ENCODE results near the gene SNRNP40. TPM values are rescaled to one million over a fixed set of nuclear protein-coding genes. Genes with fewer than 3 reads are reported as not detected.

SNRNP40 gene
- polyA plus RNA-seq, 1 of the 3 experiments (the other 2 are of a cell fraction), result 46.7 TPM

- Histone ChIP-seq H2AFZ (ENCODE audit: low read depth) (no peak overlapping the region), H3K4me1 (ENCODE audit: control insufficient read depth in 1 of 2, insufficient read depth in 2 of 2, low read depth in 1 of 2, low read length in 1 of 2) (peaks cover 0 to 36% of the 10 kb centered on the region in 2 experiments; a peak in 2 of 4 replicates), H3K27ac (ENCODE audit: low read depth in 2 of 2, low read length in 1 of 2) (peak overlapping the region in 1 of 2 experiments; percentile 82; a peak in 2 of 4 replicates), H3K4me3 (ENCODE audit: low read depth in 2 of 2, low read length in 1 of 2) (no peak overlapping the region), H3K4me2 (no peak overlapping the region), H3K9ac (no peak overlapping the region), H3K9me2 (no peaks in the 10 kb centered on the region), H3K27me3 (ENCODE audit: insufficient read depth) (no peaks in the 10 kb centered on the region), H3F3A (replicated peaks; ENCODE audit: insufficient read depth) (no peaks in the 10 kb centered on the region), H3K36me3 (replicated peaks in 1 of 2; ENCODE audit: control insufficient read depth in 1 of 2, insufficient read depth in 2 of 2, low read length in 1 of 2) (no peaks in the 10 kb centered on the region), H3K9me3 (no peaks in the 10 kb centered on the region), H3K79me2 (ENCODE audit: insufficient read depth) (no peaks in the 10 kb centered on the region), H4K20me1 (ENCODE audit: insufficient read depth) (no peaks in the 10 kb centered on the region)
- ChIA-PET POLR2A (interaction anchor here (0.6 kb wide), 1 partner anchor 12 kb away, joined by 3 read pairs; no protein-coding TSS in a partner anchor), CTCF (interaction anchor here (0.7 to 4.6 kb wide), 3 partner anchors 17 to 31 kb away, joined by 3 to 49 read pairs (median 4); no protein-coding TSS in a partner anchor)
- peak; percentile 55 for DNase-seq
- TF ChIP-seq RFX5 (IDR thresholded peaks at IDR 0.05; ENCODE audit: low read length) (peak; percentile 96), YY1 (IDR thresholded peaks at IDR 0.05; ENCODE audit: low read depth) (no peak)
- TF ChIP-seq, protein P1, sequence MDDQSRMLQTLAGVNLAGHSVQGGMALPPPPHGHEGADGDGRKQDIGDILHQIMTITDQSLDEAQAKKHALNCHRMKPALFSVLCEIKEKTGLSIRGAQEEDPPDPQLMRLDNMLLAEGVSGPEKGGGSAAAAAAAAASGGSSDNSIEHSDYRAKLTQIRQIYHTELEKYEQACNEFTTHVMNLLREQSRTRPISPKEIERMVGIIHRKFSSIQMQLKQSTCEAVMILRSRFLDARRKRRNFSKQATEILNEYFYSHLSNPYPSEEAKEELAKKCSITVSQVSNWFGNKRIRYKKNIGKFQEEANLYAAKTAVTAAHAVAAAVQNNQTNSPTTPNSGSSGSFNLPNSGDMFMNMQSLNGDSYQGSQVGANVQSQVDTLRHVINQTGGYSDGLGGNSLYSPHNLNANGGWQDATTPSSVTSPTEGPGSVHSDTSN (IDR thresholded peaks at IDR 0.05), result no peak
- WGBS (ENCODE audit: low lambda C conversion rate), result 48% methylated on average over 11 of the region's 11 CpGs
Measured at GRCh38 chr1:31215065-31215570, 81.5 kb downstream of the SNRNP40 start.

GRCh38 chr1:31214316-31215064 lies 82.1 kb downstream of the SNRNP40 start:
- no peaks in the 10 kb centered on the region for H3K9me3 ChIP-seq
- H3K27ac ChIP-seq (ENCODE audit: low read depth in 2 of 2, low read length in 1 of 2), result peak overlapping the region in 1 of 2 experiments; percentile 82; a peak in 2 of 4 replicates
- H3K4me3 ChIP-seq (ENCODE audit: low read depth in 2 of 2, low read length in 1 of 2), result no peak overlapping the region
- 64% methylated on average over 12 of the region's 12 CpGs for WGBS (ENCODE audit: low lambda C conversion rate)
- no peak for DNase-seq
- ChIA-PET CTCF (interaction anchor here (0.7 to 4.6 kb wide), 6 partner anchors 13 to 33 kb away, joined by 3 to 49 read pairs (median 5); no protein-coding TSS in a partner anchor), POLR2A (interaction anchor here (0.8 kb wide), 1 partner anchor 42 kb away, joined by 3 read pairs; no protein-coding TSS in a partner anchor)
- no peak overlapping the region for H3K9ac ChIP-seq
- no peaks in the 10 kb centered on the region for H3K79me2 ChIP-seq (ENCODE audit: insufficient read depth)
- H2AFZ ChIP-seq (ENCODE audit: low read depth), result no peak overlapping the region
- peaks cover 0 to 35% of the 10 kb centered on the region in 2 experiments; a peak in 2 of 4 replicates for H3K4me1 ChIP-seq (ENCODE audit: control insufficient read depth in 1 of 2, insufficient read depth in 2 of 2, low read depth in 1 of 2, low read length in 1 of 2)
- no peaks in the 10 kb centered on the region for H3F3A ChIP-seq (replicated peaks; ENCODE audit: insufficient read depth)
- no peak overlapping the region for H3K4me2 ChIP-seq
- H3K9me2 ChIP-seq, result no peaks in the 10 kb centered on the region
- no peaks in the 10 kb centered on the region for H4K20me1 ChIP-seq (ENCODE audit: insufficient read depth)
- TF ChIP-seq NRF1 (IDR thresholded peaks at IDR 0.05; ENCODE audit: low read depth, low read length), result no peak
- TF ChIP-seq, protein P2, sequence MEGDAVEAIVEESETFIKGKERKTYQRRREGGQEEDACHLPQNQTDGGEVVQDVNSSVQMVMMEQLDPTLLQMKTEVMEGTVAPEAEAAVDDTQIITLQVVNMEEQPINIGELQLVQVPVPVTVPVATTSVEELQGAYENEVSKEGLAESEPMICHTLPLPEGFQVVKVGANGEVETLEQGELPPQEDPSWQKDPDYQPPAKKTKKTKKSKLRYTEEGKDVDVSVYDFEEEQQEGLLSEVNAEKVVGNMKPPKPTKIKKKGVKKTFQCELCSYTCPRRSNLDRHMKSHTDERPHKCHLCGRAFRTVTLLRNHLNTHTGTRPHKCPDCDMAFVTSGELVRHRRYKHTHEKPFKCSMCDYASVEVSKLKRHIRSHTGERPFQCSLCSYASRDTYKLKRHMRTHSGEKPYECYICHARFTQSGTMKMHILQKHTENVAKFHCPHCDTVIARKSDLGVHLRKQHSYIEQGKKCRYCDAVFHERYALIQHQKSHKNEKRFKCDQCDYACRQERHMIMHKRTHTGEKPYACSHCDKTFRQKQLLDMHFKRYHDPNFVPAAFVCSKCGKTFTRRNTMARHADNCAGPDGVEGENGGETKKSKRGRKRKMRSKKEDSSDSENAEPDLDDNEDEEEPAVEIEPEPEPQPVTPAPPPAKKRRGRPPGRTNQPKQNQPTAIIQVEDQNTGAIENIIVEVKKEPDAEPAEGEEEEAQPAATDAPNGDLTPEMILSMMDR (IDR thresholded peaks at IDR 0.05), result 0 out of 2 replicates have a peak, but pooled peaks have one; percentile 14
- no peaks in the 10 kb centered on the region for H3K27me3 ChIP-seq (ENCODE audit: insufficient read depth)
- no peaks in the 10 kb centered on the region for H3K36me3 ChIP-seq (replicated peaks in 1 of 2; ENCODE audit: control insufficient read depth in 1 of 2, insufficient read depth in 2 of 2, low read length in 1 of 2)

Other genes starting within 250 kb of the SNRNP40 start
- gene PUM1, start 231.1 kb downstream of the SNRNP40 start, polyA plus RNA-seq (2012; rRNA removed), result 51.0 and 66.7 TPM in 2 replicates
- gene NKAIN1, start 56.9 kb downstream of the SNRNP40 start, polyA plus RNA-seq (2012; rRNA removed), result 0.54 and 0.96 TPM in 2 replicates
- gene ZCCHC17, start 244 bp upstream of the SNRNP40 start, polyA plus RNA-seq (2012; rRNA removed), result 25.8 and 33.8 TPM in 2 replicates
- gene FABP3, start 76.3 kb upstream of the SNRNP40 start, polyA plus RNA-seq (2012; rRNA removed), result 0.08 TPM in 1 of 2 replicates, not detected in the other
- gene SERINC2, start 116.4 kb upstream of the SNRNP40 start, polyA plus RNA-seq (2012; rRNA removed), result 15.5 and 22.2 TPM in 2 replicates